Measurements from ENCODE around the gene ADGRB2.
A peak's percentile ranks its signal among the peaks of the same experiment; 100 is the strongest.

The ADGRB2 gene

DNA sequence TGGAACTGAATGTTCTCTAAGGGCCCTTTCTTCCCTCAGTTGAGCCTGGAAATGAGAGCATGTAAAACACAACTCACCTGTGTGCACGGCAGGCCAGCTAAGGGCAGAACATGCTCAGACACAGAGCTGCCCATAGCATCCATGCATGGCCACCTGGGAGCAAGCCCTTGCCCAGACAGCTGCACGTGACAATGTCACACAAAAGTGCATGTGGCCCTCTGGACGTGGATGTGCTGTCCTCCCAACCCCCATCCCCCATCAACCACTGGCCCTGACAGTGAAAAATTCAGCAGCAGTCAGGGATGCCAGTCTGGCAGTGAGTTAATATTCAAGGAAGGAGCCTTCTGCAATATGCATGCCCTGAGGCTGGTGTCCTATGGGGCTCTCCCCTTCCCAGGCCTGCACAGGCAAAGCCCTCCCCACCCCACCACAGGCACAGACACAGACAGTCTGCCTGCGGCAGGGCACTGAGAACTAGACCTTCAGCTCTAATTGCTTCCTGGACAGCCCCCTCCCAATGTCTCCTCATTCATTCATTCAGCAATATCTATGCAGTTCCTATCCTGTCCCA, 45.7 kb downstream of the ADGRB2 start:
- H3K27ac ChIP-seq (ENCODE audit: low read length) = no peak overlapping the region
- H2AFZ ChIP-seq (ENCODE audit: low read depth, low read length) = no peak overlapping the region
- no peaks in the 10 kb centered on the region for H3K36me3 ChIP-seq (replicated peaks; ENCODE audit: low read depth, low read length)
- TF ChIP-seq, protein P1, sequence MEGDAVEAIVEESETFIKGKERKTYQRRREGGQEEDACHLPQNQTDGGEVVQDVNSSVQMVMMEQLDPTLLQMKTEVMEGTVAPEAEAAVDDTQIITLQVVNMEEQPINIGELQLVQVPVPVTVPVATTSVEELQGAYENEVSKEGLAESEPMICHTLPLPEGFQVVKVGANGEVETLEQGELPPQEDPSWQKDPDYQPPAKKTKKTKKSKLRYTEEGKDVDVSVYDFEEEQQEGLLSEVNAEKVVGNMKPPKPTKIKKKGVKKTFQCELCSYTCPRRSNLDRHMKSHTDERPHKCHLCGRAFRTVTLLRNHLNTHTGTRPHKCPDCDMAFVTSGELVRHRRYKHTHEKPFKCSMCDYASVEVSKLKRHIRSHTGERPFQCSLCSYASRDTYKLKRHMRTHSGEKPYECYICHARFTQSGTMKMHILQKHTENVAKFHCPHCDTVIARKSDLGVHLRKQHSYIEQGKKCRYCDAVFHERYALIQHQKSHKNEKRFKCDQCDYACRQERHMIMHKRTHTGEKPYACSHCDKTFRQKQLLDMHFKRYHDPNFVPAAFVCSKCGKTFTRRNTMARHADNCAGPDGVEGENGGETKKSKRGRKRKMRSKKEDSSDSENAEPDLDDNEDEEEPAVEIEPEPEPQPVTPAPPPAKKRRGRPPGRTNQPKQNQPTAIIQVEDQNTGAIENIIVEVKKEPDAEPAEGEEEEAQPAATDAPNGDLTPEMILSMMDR (IDR thresholded peaks at IDR 0.05; ENCODE audit: low read depth, low read length) = no peak
- no peak for TF ChIP-seq EZH2phosphoT487 (IDR thresholded peaks at IDR 0.05; ENCODE audit: low read depth)
- no peak overlapping the region for H3K4me2 ChIP-seq (ENCODE audit: low read length)
- no peaks in the 10 kb centered on the region for H3K79me2 ChIP-seq (ENCODE audit: low read length)
- H3K27me3 ChIP-seq (ENCODE audit: low read depth, low read length) = no peaks in the 10 kb centered on the region
- no peak overlapping the region for H3K9ac ChIP-seq (ENCODE audit: low read length)
- H4K20me1 ChIP-seq (ENCODE audit: insufficient read depth, low read length) = no peaks in the 10 kb centered on the region
- H3K9me3 ChIP-seq (ENCODE audit: insufficient read depth, low read length) = no peaks in the 10 kb centered on the region
- peaks cover 14% of the 10 kb centered on the region for H3K4me1 ChIP-seq (ENCODE audit: low read length)
- no peak overlapping the region for H3K4me3 ChIP-seq (ENCODE audit: low read length)

DNA sequence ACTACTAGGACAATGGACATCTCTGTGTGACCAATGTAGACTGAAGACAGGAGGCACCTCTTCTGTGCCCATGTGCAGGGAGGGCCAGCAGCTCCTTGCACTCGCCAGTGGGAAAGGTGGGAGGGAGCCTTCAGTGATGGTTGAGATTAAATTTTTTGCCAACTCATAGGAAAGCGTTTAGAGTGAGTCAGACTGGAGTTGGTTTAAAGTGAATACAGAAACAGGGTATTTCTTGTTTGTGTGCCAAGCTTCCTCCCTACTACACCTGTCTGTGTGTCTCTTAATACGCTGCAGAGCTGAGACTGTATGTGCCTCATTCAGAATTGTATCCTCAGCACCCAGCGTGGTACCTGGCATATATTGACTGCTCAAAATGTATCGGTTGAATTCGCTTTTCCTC, 46.8 kb downstream of the ADGRB2 start:
- no peak for TF ChIP-seq EZH2phosphoT487 (IDR thresholded peaks at IDR 0.05; ENCODE audit: low read depth)
- TF ChIP-seq, protein P1 (IDR thresholded peaks at IDR 0.05; ENCODE audit: low read depth, low read length) = no peak
- Histone ChIP-seq H4K20me1 (ENCODE audit: insufficient read depth, low read length) (no peaks in the 10 kb centered on the region), H3K9ac (ENCODE audit: low read length) (no peak overlapping the region), H3K79me2 (ENCODE audit: low read length) (no peaks in the 10 kb centered on the region), H3K36me3 (replicated peaks; ENCODE audit: low read depth, low read length) (no peaks in the 10 kb centered on the region), H3K4me2 (ENCODE audit: low read length) (no peak overlapping the region), H3K27me3 (ENCODE audit: low read depth, low read length) (no peaks in the 10 kb centered on the region), H3K4me3 (ENCODE audit: low read length) (no peak overlapping the region), H3K4me1 (ENCODE audit: low read length) (peaks cover 25% of the 10 kb centered on the region), H3K9me3 (ENCODE audit: insufficient read depth, low read length) (no peaks in the 10 kb centered on the region), H2AFZ (ENCODE audit: low read depth, low read length) (no peak overlapping the region), H3K27ac (ENCODE audit: low read length) (no peak overlapping the region)

DNA sequence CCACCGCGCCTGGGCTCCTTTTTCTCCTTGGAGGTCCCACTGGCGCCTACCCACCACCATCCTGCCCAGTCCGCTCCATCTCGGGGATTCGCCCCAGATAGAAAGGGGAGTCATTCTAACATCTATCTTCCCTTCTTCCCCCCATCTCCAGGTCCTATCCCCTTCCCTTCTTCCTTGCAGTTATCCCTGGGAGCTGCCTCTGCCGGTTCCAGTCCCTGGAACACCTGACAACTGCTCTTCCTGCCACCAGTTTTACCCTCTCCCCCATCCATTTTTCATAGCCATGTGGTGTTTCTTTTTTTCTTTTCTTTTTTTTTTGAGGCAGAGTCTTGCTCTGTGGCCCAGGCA, 48.3 kb downstream of the ADGRB2 start:
- Histone ChIP-seq H3K79me2 (ENCODE audit: low read length) (no peaks in the 10 kb centered on the region), H3K9ac (ENCODE audit: low read length) (no peak overlapping the region), H3K27me3 (ENCODE audit: low read depth, low read length) (no peaks in the 10 kb centered on the region), H3K4me3 (ENCODE audit: low read length) (no peak overlapping the region), H3K36me3 (replicated peaks; ENCODE audit: low read depth, low read length) (no peaks in the 10 kb centered on the region), H3K27ac (ENCODE audit: low read length) (no peak overlapping the region), H3K4me2 (ENCODE audit: low read length) (no peak overlapping the region), H4K20me1 (ENCODE audit: insufficient read depth, low read length) (no peaks in the 10 kb centered on the region), H3K9me3 (ENCODE audit: insufficient read depth, low read length) (no peaks in the 10 kb centered on the region), H3K4me1 (ENCODE audit: low read length) (peaks cover 39% of the 10 kb centered on the region), H2AFZ (ENCODE audit: low read depth, low read length) (no peak overlapping the region)
- TF ChIP-seq, protein P1 (IDR thresholded peaks at IDR 0.05; ENCODE audit: low read depth, low read length) = no peak
- no peak for TF ChIP-seq EZH2phosphoT487 (IDR thresholded peaks at IDR 0.05; ENCODE audit: low read depth)

DNA sequence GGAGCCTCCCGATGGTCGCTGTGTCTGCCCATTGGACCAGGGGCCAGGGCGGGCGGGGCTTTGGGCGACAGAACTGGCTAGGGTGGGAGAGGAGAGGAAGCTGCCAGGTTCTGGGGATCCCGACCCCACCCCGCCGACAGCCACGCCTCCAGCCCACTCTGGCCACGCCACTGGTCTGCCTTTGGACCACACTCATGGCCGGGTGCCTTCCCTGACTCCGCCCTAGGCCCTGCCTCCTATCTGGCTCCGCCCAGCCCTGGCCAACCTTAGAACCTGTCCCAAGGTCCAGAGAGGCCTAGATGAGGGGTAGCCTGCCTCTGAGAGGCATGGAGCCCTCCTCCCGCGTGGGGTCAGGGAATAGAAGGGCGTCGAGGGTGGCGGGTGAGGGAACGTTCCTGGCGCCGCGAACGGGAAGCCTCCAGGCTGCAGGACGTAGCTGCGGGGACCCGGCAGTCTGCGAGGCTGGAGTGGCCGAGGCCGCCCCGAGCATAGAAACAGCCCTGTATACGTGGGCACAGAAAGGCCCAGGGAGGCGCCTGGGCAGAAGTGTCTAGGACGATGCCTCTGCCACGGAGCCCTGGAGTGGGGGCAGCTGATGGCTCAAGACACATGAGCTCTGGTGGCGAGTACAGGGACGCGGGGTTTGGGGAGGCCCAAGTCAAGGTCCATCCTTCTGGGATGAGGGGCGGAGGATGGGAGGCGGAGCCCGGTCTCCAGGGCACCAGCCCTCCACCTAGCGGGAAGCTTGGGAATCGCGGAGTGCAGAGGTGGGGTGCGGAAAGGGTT, 48.9 kb downstream of the ADGRB2 start:
- H3K4me2 ChIP-seq (ENCODE audit: low read length) = peak overlapping the region; percentile 62; the same call in 1 of the 2 replicates
- no peak overlapping the region for H3K4me3 ChIP-seq (ENCODE audit: low read length)
- H3K27me3 ChIP-seq (ENCODE audit: low read depth, low read length) = no peaks in the 10 kb centered on the region
- H4K20me1 ChIP-seq (ENCODE audit: insufficient read depth, low read length) = no peaks in the 10 kb centered on the region
- no peak overlapping the region for H3K9ac ChIP-seq (ENCODE audit: low read length)
- H3K27ac ChIP-seq (ENCODE audit: low read length) = no peak overlapping the region
- H2AFZ ChIP-seq (ENCODE audit: low read depth, low read length) = no peak overlapping the region
- no peaks in the 10 kb centered on the region for H3K79me2 ChIP-seq (ENCODE audit: low read length)
- TF ChIP-seq EZH2phosphoT487 (IDR thresholded peaks at IDR 0.05; ENCODE audit: low read depth) = no peak
- TF ChIP-seq, protein P1 (IDR thresholded peaks at IDR 0.05; ENCODE audit: low read depth, low read length) = no peak
- H3K36me3 ChIP-seq (replicated peaks; ENCODE audit: low read depth, low read length) = no peaks in the 10 kb centered on the region
- peaks cover 43% of the 10 kb centered on the region for H3K4me1 ChIP-seq (ENCODE audit: low read length)
- no peaks in the 10 kb centered on the region for H3K9me3 ChIP-seq (ENCODE audit: insufficient read depth, low read length)

Data from OCI-LY3 (cell line).